Keratinocyte (primary cell): ENCODE data around the gene UBE3A. TPM values are rescaled to one million over a fixed set of nuclear protein-coding genes. Genes with fewer than 3 reads are reported as not detected.

Experiments used
- DNase-seq: peaks from one replicate; pipeline ENCODE4 v3.0.0-alpha.2; 2011; ENCODE audit warnings: low read depth, missing footprints, low spot score
- FAIRE-seq: peaks from 2 replicates; lab custom pipeline; 2011; peaks lifted over from hg19 to GRCh38; lab: Jason Lieb, UNC
- H2AFZ ChIP-seq: 2 replicates; pipeline ENCODE4 v1.6.0; 2012; ENCODE audit warnings: low read length, control low read depth, inconsistent platforms; ENCODE audit not compliant: control insufficient read depth
- H3K27ac ChIP-seq: 2 replicates; pipeline ENCODE4 v1.5.1; 2011; ENCODE audit warnings: low read length; ENCODE audit not compliant: control insufficient read depth, insufficient read depth
- H3K27me3 ChIP-seq: 3 replicates; pipeline ENCODE4 v1.6.0; 2011; ENCODE audit warnings: low read length; ENCODE audit not compliant: control insufficient read depth, insufficient read depth; ENCODE audit errors: extremely low read depth
- H3K36me3 ChIP-seq, 2 experiments: 2 replicates in 1 of 2; 3 replicates in 1 of 2; pipeline ENCODE4 v1.5.1; 2011; ENCODE audit warnings: low read length in 2 of 2, mild to moderate bottlenecking in 1 of 2; ENCODE audit not compliant: control insufficient read depth in 2 of 2, insufficient read depth in 2 of 2; ENCODE audit errors: extremely low read depth in 1 of 2
- H3K4me1 ChIP-seq: 3 replicates; pipeline ENCODE4 v1.5.1; 2011; ENCODE audit warnings: low read length; ENCODE audit not compliant: control insufficient read depth, insufficient read depth; ENCODE audit errors: extremely low read depth
- H3K4me2 ChIP-seq: 3 replicates; pipeline ENCODE4 v1.6.0; 2011; ENCODE audit warnings: low read depth, low read length; ENCODE audit not compliant: control insufficient read depth, insufficient read depth; ENCODE audit errors: extremely low read depth
- H3K4me3 ChIP-seq, 3 experiments: fragments of 200-600 bp in 1 of 3; sonication (generic) in 1 of 3; 2 replicates in 2 of 3; 3 replicates in 1 of 3; pipeline ENCODE4 v1.5.1; 2011 to 2016; ENCODE audit warnings: low read length in 3 of 3, mild to moderate bottlenecking in 3 of 3, control low read depth in 2 of 3, inconsistent platforms in 1 of 3, low read depth in 1 of 3, mixed read lengths in 1 of 3, mixed run types in 1 of 3, moderate library complexity in 1 of 3; ENCODE audit not compliant: control insufficient read depth in 2 of 3, insufficient read depth in 2 of 3; ENCODE audit errors: extremely low read depth in 1 of 3
- H3K79me2 ChIP-seq: 2 replicates; pipeline ENCODE4 v1.6.0; 2012; ENCODE audit warnings: low read length; ENCODE audit not compliant: control insufficient read depth, insufficient read depth
- H3K9ac ChIP-seq: 3 replicates; pipeline ENCODE4 v1.6.0; 2011; ENCODE audit warnings: low read length; ENCODE audit not compliant: control insufficient read depth, insufficient read depth; ENCODE audit errors: extremely low read depth
- H3K9me1 ChIP-seq: 3 replicates; pipeline ENCODE4 v1.6.0; 2011; ENCODE audit warnings: low read length; ENCODE audit not compliant: control insufficient read depth, insufficient read depth; ENCODE audit errors: extremely low read depth
- H3K9me3 ChIP-seq: 2 replicates; pipeline ENCODE4 v1.5.1; 2012; ENCODE audit warnings: low read depth, low read length; ENCODE audit not compliant: control insufficient read depth
- H4K20me1 ChIP-seq: 3 replicates; pipeline ENCODE4 v1.6.0; 2011; ENCODE audit warnings: low read length; ENCODE audit not compliant: control insufficient read depth, insufficient read depth; ENCODE audit errors: extremely low read depth
- CTCF ChIP-seq, 3 experiments: IDR thresholded peaks in 1 of 3; conservative IDR thresholded peaks in 1 of 3; optimal IDR thresholded peaks in 1 of 3; 2 replicates in 2 of 3; 3 replicates in 1 of 3; pipeline versions ENCODE3 to v1.5.1; 2011; ENCODE audit warnings: low read length in 3 of 3, mild to moderate bottlenecking in 3 of 3, moderate library complexity in 2 of 3, control low read depth in 1 of 3, inconsistent platforms in 1 of 3; ENCODE audit not compliant: insufficient read depth in 2 of 3; ENCODE audit errors: extremely low read depth in 1 of 3
- EZH2 ChIP-seq: IDR thresholded peaks from one replicate; pipeline ENCODE4 v1.6.1; 2012; ENCODE audit warnings: inconsistent platforms, mild to moderate bottlenecking, low read length, moderate library complexity
- dilution Hi-C: fragments of 300-500 bp; cut with MboI; formaldehyde crosslinking; loops from one replicate; pipeline ENCODE4 v1.7.0; 2020; ENCODE audit warnings: low sequenced_read_pairs; ENCODE audit not compliant: extremely low pct_ligation_motif_present
- polyA plus RNA-seq, 5 experiments: library from polyadenylated mRNA; depleted of rRNA in 3 of 5; stranded (reverse) in 3 of 5; stranded (forward) in 1 of 5; unstranded in 1 of 5; fragments of >200 nt; gene quantifications; 1 replicate in 1 of 5; 2 replicates in 3 of 5; 3 replicates in 1 of 5; pipeline versions ENCODE4 v1.2.1 to v1.2.3, GENCODE V29; 2011 to 2012; ENCODE audit warnings: missing spikeins in 2 of 5, low read depth in 1 of 5, low replicate concordance in 1 of 5

UBE3A gene
- polyA plus RNA-seq, 1 donor (not counting 4 experiments of a cell fraction or from before 2014, with no cell fraction given) = 45.0 TPM

GRCh38 chr15:25323420-25323819, 115.4 kb downstream of the UBE3A start:
- dilution Hi-C loops = no loop called here
- no peak for DNase-seq
- no peak for FAIRE-seq
- no peak overlapping the region for H3K27ac ChIP-seq
- no peaks in the 10 kb centered on the region for H3K27me3 ChIP-seq
- H3K4me2 ChIP-seq = no peak overlapping the region
- TF ChIP-seq EZH2 = no peak
- TF ChIP-seq CTCF (optimal IDR thresholded peaks at IDR 0.05 in 1 of 3, IDR thresholded peaks at IDR 0.05 in 1 of 3, conservative IDR thresholded peaks at IDR 0.05 in 1 of 3; ENCODE audit: extremely low read depth in 1 of 3, insufficient read depth in 2 of 3, low read length in 3 of 3) = no peak
- no peaks in the 10 kb centered on the region for H3K79me2 ChIP-seq
- no peak overlapping the region for H2AFZ ChIP-seq
- no peaks in the 10 kb centered on the region for H3K4me1 ChIP-seq
- H3K4me3 ChIP-seq = no peak overlapping the region
- no peaks in the 10 kb centered on the region for H3K9me3 ChIP-seq
- no peak overlapping the region for H3K9ac ChIP-seq
- no peaks in the 10 kb centered on the region for H3K9me1 ChIP-seq
- no peaks in the 10 kb centered on the region for H4K20me1 ChIP-seq
- H3K36me3 ChIP-seq = no peaks in the 10 kb centered on the region

DNA sequence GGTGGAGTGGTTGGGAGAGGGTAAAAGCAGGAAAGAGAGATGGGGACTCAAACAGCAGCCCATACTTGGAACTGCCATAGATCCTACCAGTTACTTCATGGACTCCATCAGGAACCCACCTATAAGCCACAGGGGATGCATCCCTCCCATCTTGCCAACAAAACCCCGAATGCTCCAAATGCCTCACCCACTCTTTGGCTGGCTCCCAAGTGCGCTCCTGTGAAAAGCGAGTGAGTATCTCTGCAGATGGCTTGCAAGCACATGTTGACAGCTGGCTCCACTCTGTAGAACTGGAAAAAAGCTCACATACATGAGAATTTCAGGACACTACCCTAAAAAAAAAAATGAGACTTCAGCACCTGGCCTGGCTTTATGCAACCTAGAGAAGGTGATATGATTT, 151.0 kb downstream of the UBE3A start:
- H3K4me1 ChIP-seq = no peaks in the 10 kb centered on the region
- no peak overlapping the region for H3K4me2 ChIP-seq
- no peaks in the 10 kb centered on the region for H3K36me3 ChIP-seq
- H2AFZ ChIP-seq = no peak overlapping the region
- no peaks in the 10 kb centered on the region for H3K9me3 ChIP-seq
- dilution Hi-C loops = no loop called here
- H3K27me3 ChIP-seq = no peaks in the 10 kb centered on the region
- no peak overlapping the region for H3K27ac ChIP-seq
- no peaks in the 10 kb centered on the region for H3K9me1 ChIP-seq
- H3K4me3 ChIP-seq = no peak overlapping the region
- no peaks in the 10 kb centered on the region for H3K79me2 ChIP-seq
- TF ChIP-seq EZH2 (no peak), CTCF (optimal IDR thresholded peaks at IDR 0.05 in 1 of 3, IDR thresholded peaks at IDR 0.05 in 1 of 3, conservative IDR thresholded peaks at IDR 0.05 in 1 of 3; ENCODE audit: extremely low read depth in 1 of 3, insufficient read depth in 2 of 3, low read length in 3 of 3) (no peak)
- DNase-seq (no peak), FAIRE-seq (no peak)
- H4K20me1 ChIP-seq = no peaks in the 10 kb centered on the region
- H3K9ac ChIP-seq = no peak overlapping the region
